GM18870 (cell line): ENCODE results near the gene KIRREL3.

Source experiments
- ATAC-seq: cut with Tn5 transposase; IDR thresholded peaks from one replicate; pipeline ENCODE4 v1.9.1; 2021; ENCODE audit warnings: moderate library complexity; ENCODE audit not compliant: unreplicated experiment

The KIRREL3 gene

DNA sequence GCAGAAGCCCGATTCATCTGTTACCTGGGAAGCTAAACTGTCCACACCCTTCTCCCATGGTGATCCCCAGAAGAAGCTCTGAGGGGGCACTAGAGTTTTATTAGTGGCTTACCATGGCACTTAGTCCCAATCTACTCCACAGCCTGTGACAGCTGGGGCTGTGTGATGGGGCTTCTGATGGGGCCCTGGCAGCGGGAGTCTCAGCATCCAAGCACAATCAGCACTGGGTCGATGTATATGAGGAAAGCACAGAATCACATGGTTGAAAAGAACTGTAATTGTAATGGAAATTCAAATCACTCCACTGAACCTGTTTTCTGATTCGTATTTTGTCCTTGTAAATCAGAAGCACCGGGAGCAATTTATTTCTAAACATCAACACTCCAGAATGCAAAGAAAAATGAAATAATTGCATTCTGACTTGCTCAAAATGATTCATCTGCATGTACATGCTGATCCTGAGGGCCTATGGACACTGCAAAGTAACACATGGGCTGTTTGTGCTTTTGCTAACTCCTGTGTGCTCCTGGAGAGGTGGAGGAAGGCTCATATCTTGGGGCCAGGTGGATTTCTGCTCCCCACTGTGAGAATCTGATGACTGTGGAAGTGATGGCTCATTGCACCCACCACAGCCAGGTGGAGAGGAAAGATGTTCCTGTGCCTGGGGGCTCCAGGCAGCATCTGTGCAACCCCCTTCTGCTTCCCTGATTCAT is 203.0 kb downstream of the KIRREL3 start:
- no peak for ATAC-seq

DNA sequence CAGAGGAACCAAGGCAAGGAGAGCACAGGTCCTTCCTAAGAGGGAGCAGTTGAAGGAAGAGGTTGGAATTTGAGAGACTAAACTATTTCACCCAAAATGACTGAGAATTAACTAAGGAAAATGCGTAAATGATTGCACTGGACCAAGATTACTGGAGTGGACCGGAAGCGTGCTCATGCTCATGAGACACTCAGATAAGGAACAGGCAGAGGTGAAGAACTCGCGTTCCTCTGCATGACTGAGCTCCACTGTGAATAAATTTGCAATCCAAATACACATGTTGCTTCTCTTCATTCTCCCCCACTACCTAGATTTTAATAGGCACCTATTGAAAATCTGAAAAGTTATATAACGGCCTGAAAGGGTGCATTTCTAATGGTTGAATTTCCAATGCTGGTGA is 207.0 kb downstream of the KIRREL3 start:
- ATAC-seq: no peak

- ATAC-seq: no peak
Measured at GRCh38 chr11:126791991-126792390, 208.6 kb downstream of the KIRREL3 start.

DNA sequence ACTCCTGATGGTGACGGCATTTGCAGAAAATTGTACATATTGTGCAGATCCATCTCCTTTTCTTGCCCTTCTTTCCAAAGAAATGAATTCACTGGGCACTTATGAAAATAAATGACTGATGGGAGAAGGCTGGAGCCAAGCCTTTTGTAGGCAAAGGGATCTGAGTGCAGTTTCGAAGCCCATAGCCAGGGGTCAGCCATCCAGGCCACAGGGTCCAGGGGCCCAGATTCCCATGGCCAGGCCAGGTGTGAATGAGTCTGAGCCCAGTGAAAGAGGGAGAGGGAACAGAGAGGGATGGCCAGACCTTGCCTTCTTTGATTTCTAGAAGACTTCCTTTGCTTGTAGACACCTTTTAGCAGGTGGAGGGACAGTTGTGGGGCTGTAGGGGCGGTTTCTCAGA is 209.1 kb downstream of the KIRREL3 start:
- no peak for ATAC-seq

DNA sequence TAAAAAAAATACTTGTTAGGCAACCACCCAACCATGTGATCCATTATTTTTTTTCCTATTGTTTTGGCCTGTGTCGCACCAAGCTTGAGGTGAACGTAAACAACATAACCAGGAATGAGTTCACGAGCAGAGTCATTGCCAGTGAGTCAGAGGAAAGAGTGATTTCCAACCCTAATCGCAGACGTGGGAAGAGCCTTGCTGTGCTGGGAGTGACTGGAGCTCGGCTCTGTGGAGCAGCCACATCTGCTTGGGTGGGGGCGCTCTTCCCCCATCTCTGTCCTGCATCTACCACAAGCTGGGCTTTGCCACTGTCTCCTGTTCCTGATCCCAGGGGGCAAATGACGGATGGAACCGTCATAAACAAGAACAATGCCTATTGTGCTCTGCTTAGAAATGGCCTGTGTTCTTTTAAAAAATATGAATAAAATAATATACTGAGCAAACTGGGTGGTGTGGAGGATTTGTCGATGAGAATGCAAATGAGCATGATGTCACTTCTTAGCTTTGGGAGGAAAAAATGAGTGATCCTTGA is 210.0 kb downstream of the KIRREL3 start:
- ATAC-seq: no peak

DNA sequence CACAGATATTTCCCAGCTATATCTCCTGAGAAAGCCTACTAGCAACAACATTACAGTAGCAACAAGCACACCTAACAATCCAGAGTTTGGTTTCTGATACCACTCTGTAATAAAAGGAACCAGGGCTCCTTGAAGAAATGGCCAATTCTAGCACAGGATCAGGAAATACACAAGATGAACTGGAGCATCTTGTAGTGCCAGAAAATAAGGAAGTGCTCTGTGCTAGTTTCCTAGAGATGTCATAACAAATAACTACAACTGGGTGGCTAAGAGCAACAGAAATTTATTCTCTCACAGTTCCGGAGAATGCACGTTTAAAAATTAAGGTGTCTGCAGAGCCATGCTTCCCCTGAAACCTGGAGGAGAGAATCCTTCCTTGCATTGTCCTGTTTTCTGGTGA is 217.8 kb downstream of the KIRREL3 start:
- ATAC-seq: no peak

- no peak for ATAC-seq
Measured at GRCh38 chr11:126781942-126782341, 218.6 kb downstream of the KIRREL3 start.

DNA sequence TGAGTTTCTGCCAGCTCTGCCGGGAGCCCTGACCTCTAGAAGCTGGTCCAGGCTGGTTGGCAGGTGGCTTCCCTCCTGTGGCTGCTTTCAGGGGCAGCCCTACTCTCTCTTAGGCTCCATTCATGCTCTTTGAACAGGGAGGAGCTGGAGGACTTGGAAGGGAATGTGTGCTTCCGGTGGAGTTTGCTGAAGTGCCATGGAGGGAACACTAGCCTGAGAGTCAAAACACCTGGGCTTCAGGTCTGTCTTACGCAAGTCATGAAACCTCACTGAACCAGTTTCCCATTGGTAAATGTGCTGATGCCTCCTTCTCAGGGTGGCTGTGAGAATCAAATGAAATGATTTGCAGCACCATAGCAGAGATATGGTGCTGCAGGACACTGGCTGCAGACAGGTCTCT is 224.5 kb downstream of the KIRREL3 start:
- ATAC-seq: no peak

DNA sequence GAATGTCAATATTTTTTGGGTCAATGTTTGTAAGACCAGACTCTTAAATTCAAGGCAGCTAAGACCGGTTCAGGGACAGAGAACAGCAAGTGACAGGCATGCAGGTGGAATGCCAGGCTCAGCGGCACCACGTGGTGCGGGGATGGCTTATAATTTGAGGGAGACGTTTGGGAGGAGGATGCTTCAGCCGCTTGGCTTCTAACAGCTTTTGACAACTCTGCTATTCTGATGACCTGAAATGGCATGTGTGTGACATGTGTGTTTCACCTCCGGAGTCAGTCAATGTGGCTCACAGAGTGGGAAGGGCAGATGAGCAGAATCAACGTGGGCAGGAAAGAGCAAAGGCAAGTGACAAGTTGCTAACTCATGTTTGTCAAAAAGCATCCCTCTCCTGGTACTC is 228.3 kb downstream of the KIRREL3 start:
- ATAC-seq: no peak

GRCh38 chr11:126768702-126769101 is 231.9 kb downstream of the KIRREL3 start:
- no peak for ATAC-seq

- ATAC-seq: no peak
Measured at GRCh38 chr11:126766440-126766839, 234.1 kb downstream of the KIRREL3 start.

DNA sequence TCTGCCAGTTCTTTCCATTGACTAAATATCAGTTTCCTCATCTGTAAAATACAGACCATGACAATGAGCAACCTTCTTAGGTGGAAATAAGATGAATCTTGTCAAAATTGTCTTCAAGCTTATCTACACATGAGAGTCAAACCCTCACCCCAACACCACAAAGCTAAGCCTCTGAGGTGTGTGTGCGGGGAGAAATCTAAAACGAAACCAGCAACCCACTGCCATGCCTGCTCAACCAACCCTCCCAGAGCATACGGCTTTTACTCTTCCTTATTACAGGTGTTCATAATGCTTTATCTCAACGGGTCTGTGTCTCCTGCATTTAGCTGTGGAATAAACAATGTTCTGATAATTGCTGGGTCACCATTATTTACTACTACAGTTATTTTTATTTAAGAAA is 235.4 kb downstream of the KIRREL3 start:
- no peak for ATAC-seq

- no peak for ATAC-seq
Measured at GRCh38 chr11:126764231-126764630, 236.3 kb downstream of the KIRREL3 start.

DNA sequence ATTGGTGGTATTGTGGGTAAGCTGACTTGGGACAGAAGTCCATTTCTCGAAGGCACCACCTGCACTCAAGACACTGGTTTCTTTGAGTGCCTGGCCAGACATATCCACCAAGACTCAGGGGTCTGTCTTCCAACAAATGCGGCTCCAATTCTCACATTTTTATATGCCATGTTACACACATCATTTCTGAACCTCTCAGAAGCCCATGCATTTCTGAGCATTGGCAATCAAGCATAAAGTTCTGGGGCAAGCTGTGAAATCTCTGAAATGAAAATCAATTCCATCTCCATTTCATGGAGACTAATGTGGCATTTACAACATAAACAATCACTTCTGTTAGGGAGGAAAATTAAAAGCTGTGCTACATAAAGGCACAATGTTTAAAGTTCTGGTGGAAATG is 243.7 kb downstream of the KIRREL3 start:
- ATAC-seq: no peak

GRCh38 chr11:126756421-126756820 is 244.1 kb downstream of the KIRREL3 start:
- no peak for ATAC-seq

- no peak for ATAC-seq
Measured at GRCh38 chr11:126755526-126755925, 245.0 kb downstream of the KIRREL3 start.

GRCh38 chr11:126754591-126755426 is 245.8 kb downstream of the KIRREL3 start:
- no peak for ATAC-seq

GRCh38 chr11:126753990-126754389 is 246.6 kb downstream of the KIRREL3 start:
- ATAC-seq: no peak

DNA sequence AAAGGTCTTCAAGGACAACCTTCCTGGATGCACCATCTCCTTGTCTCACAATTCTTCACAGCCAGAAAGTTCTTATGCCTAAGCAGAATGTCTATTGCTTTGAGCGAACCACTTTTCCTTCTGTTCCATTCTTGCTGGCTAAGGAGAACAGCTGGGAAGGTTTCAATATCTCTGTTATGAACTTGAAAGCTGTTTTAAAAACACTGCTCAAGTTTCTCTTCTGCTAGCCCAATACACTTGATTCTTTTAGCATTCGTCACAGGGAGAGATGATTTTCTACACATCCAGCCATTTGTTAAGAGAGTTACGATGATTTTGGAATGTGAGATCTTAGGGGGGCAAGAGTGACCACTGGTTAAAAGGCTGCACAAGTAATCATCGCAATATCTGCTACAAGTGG is 249.3 kb downstream of the KIRREL3 start:
- no peak for ATAC-seq

- ATAC-seq: no peak
Measured at GRCh38 chr11:126748793-126749192, 251.8 kb downstream of the KIRREL3 start.

GRCh38 chr11:126748100-126748791 is 252.3 kb downstream of the KIRREL3 start:
- no peak for ATAC-seq

DNA sequence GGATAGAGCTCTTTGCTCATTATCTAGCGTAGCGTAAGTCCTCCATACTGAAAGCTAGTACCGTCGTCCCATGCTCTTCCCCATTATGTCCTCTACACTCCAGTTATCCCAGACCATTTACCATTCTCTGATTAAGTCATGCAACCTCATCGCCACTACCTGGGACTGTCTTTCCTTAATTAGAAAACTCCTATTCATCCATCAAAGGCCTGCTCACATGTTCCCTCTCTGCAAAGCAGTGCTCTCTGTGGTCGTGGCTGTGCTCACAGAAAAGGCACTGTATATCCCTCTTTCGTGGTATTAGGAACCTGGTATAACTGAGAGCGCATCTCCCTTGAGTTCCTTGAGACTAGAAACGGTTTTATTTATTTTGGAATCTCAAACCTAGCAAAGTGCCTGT is 253.3 kb downstream of the KIRREL3 start:
- ATAC-seq: no peak
